WTC11 (cell line): ENCODE data around the gene C1orf56.

ENCODE experiments used
- ETV6 ChIP-seq: sonication (generic); formaldehyde crosslinking; IDR thresholded peaks from 2 replicates; pipeline ENCODE4 v1.8.1; 2022; ENCODE audit warnings: mild to moderate bottlenecking, missing genetic modification reagents
- JAZF1 ChIP-seq: fragments of 250-450 bp; sonication (Bioruptor Pico); IDR thresholded peaks from 2 replicates; pipeline ENCODE4 v1.9.0; 2021; ENCODE audit warnings: moderate library complexity, mild to moderate bottlenecking, inconsistent platforms
- JUN ChIP-seq: sonication (generic); formaldehyde crosslinking; IDR thresholded peaks from 2 replicates; pipeline ENCODE4 v1.8.0; 2023; ENCODE audit warnings: mild to moderate bottlenecking, missing genetic modification reagents
- ZNF232 ChIP-seq: sonication (generic); formaldehyde crosslinking; IDR thresholded peaks from 2 replicates; pipeline ENCODE4 v1.8.0; 2022; ENCODE audit warnings: mild to moderate bottlenecking, missing genetic modification reagents
- TF ChIP-seq, protein P1 (sequence below): fragments of 200-600 bp; IDR thresholded peaks from 2 replicates; pipeline ENCODE4 v1.8.0; 2022; ENCODE audit warnings: antibody characterized with exemption
- TF ChIP-seq, protein P2 (sequence below): sonication (generic); formaldehyde crosslinking; conservative IDR thresholded peaks from 2 replicates; pipeline ENCODE4 v1.8.1; 2022; ENCODE audit warnings: mild to moderate bottlenecking, missing genetic modification reagents
- TF ChIP-seq, protein P3 (sequence below): sonication (generic); formaldehyde crosslinking; IDR thresholded peaks from 2 replicates; pipeline ENCODE4 v1.8.0; 2022; ENCODE audit warnings: mild to moderate bottlenecking, missing genetic modification reagents

DNA sequence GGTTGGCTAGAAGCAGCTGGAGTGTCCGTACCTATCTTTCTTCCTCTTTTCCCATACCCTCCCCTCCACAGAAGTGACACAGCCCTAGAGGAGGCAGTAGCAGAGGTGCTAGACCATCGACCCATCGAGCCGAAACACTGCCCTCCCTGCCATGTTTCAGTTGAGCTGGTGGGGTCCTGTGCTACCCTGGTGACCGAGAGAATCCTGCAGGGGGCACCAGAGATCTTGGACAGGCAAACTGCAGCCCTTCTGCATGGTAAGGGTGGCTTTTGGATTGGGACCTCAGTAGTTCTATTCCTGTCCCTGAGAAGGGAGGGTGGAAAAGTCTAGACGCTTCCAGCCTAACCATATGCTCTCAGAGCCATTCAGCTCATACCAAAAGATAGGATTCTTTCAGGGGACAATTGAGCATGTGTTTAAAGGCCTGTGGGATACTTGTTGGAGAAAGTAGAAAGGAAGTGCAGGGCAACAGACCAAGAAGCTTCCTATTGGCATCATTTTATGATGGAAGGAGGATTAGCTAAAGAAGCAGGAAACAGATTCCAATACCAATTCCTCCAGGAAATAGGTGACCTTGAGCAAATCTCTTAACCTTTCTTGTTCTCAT is 22.9 kb upstream of the C1orf56 start:
- TF ChIP-seq, protein P1, sequence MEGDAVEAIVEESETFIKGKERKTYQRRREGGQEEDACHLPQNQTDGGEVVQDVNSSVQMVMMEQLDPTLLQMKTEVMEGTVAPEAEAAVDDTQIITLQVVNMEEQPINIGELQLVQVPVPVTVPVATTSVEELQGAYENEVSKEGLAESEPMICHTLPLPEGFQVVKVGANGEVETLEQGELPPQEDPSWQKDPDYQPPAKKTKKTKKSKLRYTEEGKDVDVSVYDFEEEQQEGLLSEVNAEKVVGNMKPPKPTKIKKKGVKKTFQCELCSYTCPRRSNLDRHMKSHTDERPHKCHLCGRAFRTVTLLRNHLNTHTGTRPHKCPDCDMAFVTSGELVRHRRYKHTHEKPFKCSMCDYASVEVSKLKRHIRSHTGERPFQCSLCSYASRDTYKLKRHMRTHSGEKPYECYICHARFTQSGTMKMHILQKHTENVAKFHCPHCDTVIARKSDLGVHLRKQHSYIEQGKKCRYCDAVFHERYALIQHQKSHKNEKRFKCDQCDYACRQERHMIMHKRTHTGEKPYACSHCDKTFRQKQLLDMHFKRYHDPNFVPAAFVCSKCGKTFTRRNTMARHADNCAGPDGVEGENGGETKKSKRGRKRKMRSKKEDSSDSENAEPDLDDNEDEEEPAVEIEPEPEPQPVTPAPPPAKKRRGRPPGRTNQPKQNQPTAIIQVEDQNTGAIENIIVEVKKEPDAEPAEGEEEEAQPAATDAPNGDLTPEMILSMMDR, result peak; percentile 67
- TF ChIP-seq, protein P2, sequence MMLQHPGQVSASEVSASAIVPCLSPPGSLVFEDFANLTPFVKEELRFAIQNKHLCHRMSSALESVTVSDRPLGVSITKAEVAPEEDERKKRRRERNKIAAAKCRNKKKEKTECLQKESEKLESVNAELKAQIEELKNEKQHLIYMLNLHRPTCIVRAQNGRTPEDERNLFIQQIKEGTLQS (CRISPR knock-in tag), result no peak
- TF ChIP-seq JUN (CRISPR knock-in tag) (no peak), ETV6 (no peak), JAZF1 (CRISPR knock-in tag) (no peak), ZNF232 (CRISPR knock-in tag) (no peak)
- TF ChIP-seq, protein P3, sequence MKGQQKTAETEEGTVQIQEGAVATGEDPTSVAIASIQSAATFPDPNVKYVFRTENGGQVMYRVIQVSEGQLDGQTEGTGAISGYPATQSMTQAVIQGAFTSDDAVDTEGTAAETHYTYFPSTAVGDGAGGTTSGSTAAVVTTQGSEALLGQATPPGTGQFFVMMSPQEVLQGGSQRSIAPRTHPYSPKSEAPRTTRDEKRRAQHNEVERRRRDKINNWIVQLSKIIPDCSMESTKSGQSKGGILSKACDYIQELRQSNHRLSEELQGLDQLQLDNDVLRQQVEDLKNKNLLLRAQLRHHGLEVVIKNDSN (CRISPR knock-in tag), result no peak
